H9 (cell line): ENCODE measurements around the gene CD59. TPM values are rescaled to one million over a fixed set of nuclear protein-coding genes. Genes with fewer than 3 reads are reported as not detected.

ENCODE experiments used
- DNase-seq: peaks from one replicate; pipeline ENCODE4 v3.0.0-alpha.2; 2017
- H2AFZ ChIP-seq: one replicate; pipeline ENCODE4 v1.6.1; 2013; ENCODE audit warnings: mild to moderate bottlenecking, low read length, control low read depth, moderate library complexity
- H2AK5ac ChIP-seq: 2 replicates; pipeline ENCODE4 v1.6.1; 2013; ENCODE audit warnings: low read length, control low read depth, mixed read lengths; ENCODE audit not compliant: insufficient read length
- H2BK120ac ChIP-seq: one replicate; pipeline ENCODE4 v1.6.1; 2013; ENCODE audit warnings: low read depth, mild to moderate bottlenecking, low read length, control low read depth, inconsistent platforms; ENCODE audit not compliant: poor library complexity, severe bottlenecking
- H2BK12ac ChIP-seq: 2 replicates; pipeline ENCODE4 v1.6.1; 2013; ENCODE audit warnings: low read length, control low read depth, mixed read lengths, low read depth; ENCODE audit not compliant: insufficient read length
- H2BK15ac ChIP-seq: 2 replicates; pipeline ENCODE4 v1.6.1; 2013; ENCODE audit warnings: low read depth, low read length, control low read depth
- H2BK20ac ChIP-seq: one replicate; pipeline ENCODE4 v1.6.1; 2013; ENCODE audit warnings: low read depth, mild to moderate bottlenecking, low read length, control low read depth, inconsistent platforms; ENCODE audit not compliant: poor library complexity, severe bottlenecking
- H2BK5ac ChIP-seq: 2 replicates; pipeline ENCODE4 v1.6.1; 2013; ENCODE audit warnings: low read length, control low read depth, mixed read lengths; ENCODE audit not compliant: insufficient read length
- H3K14ac ChIP-seq: 2 replicates; pipeline ENCODE4 v1.6.1; 2013; ENCODE audit warnings: low read length, control low read depth; ENCODE audit not compliant: insufficient read depth
- H3K18ac ChIP-seq: 2 replicates; pipeline ENCODE4 v1.6.1; 2013; ENCODE audit warnings: low read depth, mild to moderate bottlenecking, mixed read lengths, low read length, control low read depth; ENCODE audit not compliant: insufficient read length
- H3K23ac ChIP-seq: 2 replicates; pipeline ENCODE4 v1.6.1; 2013; ENCODE audit warnings: low read length, control low read depth, mixed read lengths, low read depth; ENCODE audit not compliant: insufficient read length
- H3K23me2 ChIP-seq: 2 replicates; pipeline ENCODE4 v1.6.1; 2013; ENCODE audit warnings: low read depth, mild to moderate bottlenecking, mixed read lengths, low read length, control low read depth; ENCODE audit not compliant: insufficient read length, poor library complexity, severe bottlenecking
- H3K27ac ChIP-seq: 2 replicates; pipeline ENCODE4 v1.5.1; 2013; ENCODE audit warnings: low read length, control low read depth, mixed read lengths, low read depth; ENCODE audit not compliant: insufficient read length
- H3K27me3 ChIP-seq: 2 replicates; pipeline ENCODE4 v1.6.1; 2013; ENCODE audit warnings: low read length, control low read depth, inconsistent platforms; ENCODE audit not compliant: insufficient read depth
- H3K4ac ChIP-seq: 2 replicates; pipeline ENCODE4 v1.6.1; 2013; ENCODE audit warnings: low read depth, mild to moderate bottlenecking, control low read depth, inconsistent platforms, low read length, moderate library complexity
- H3K4me1 ChIP-seq: 2 replicates; pipeline ENCODE4 v1.6.1; 2013; ENCODE audit warnings: low read length, control low read depth, inconsistent platforms; ENCODE audit not compliant: insufficient read depth
- H3K4me2 ChIP-seq: 2 replicates; pipeline ENCODE4 v1.6.1; 2013; ENCODE audit warnings: low read length, control low read depth, mixed read lengths; ENCODE audit not compliant: insufficient read length, insufficient read depth
- H3K56ac ChIP-seq: 2 replicates; pipeline ENCODE4 v1.6.1; 2013; ENCODE audit warnings: low read depth, mild to moderate bottlenecking, mixed read lengths, low read length, control low read depth; ENCODE audit not compliant: insufficient read length
- H3K79me1 ChIP-seq: 2 replicates; pipeline ENCODE4 v1.6.1; 2013; ENCODE audit warnings: low read depth, mild to moderate bottlenecking, moderate library complexity, low read length, control low read depth, inconsistent platforms; ENCODE audit not compliant: insufficient read depth, poor library complexity, severe bottlenecking
- H3K79me2 ChIP-seq: 2 replicates; pipeline ENCODE4 v1.6.1; 2013; ENCODE audit warnings: low read length, control low read depth, inconsistent platforms; ENCODE audit not compliant: insufficient read depth
- H3K9ac ChIP-seq: 2 replicates; pipeline ENCODE4 v1.6.1; 2013; ENCODE audit warnings: low read length, control low read depth, mixed read lengths; ENCODE audit not compliant: insufficient read length; ENCODE audit errors: extremely low read depth
- H3K9me3 ChIP-seq: one replicate; pipeline ENCODE4 v1.6.1; 2013; ENCODE audit warnings: low read depth, low read length, inconsistent platforms; ENCODE audit not compliant: control insufficient read depth
- H3T11ph ChIP-seq: one replicate; pipeline ENCODE4 v1.6.1; 2013; ENCODE audit warnings: mild to moderate bottlenecking, low read length, control low read depth, inconsistent platforms
- H4K20me1 ChIP-seq: one replicate; pipeline ENCODE4 v1.6.1; 2013; ENCODE audit not compliant: control insufficient read depth, insufficient read length, insufficient read depth
- H4K5ac ChIP-seq: 2 replicates; pipeline ENCODE4 v1.6.1; 2013; ENCODE audit warnings: low read depth, mild to moderate bottlenecking, mixed read lengths, low read length, control low read depth; ENCODE audit not compliant: insufficient read length
- H4K8ac ChIP-seq: replicated peaks from 2 replicates; pipeline ENCODE4 v1.6.1; 2013; ENCODE audit warnings: low read length, control low read depth, mixed read lengths, low read depth; ENCODE audit not compliant: insufficient read length
- H4K91ac ChIP-seq: 2 replicates; pipeline ENCODE4 v1.6.1; 2013; ENCODE audit warnings: low read depth, mild to moderate bottlenecking, moderate library complexity, mixed read lengths, low read length, control low read depth; ENCODE audit not compliant: insufficient read length
- H3K27ac Mint-ChIP-seq, 3 experiments: 2 replicates in 2 of 3; 3 replicates in 1 of 3; pipeline ENCODE4 v1.8.0; 2020 to 2021; ENCODE audit warnings: mixed read lengths in 3 of 3, mild to moderate bottlenecking in 1 of 3, moderate library complexity in 1 of 3
- H3K27me3 Mint-ChIP-seq: 2 replicates; pipeline ENCODE4 v1.8.0; 2021; ENCODE audit warnings: low read depth, mild to moderate bottlenecking, moderate library complexity, mixed read lengths
- H3K36me3 Mint-ChIP-seq, 3 experiments: 2 replicates in 2 of 3; 3 replicates in 1 of 3; pipeline ENCODE4 v1.8.0; 2020 to 2021; ENCODE audit warnings: low read depth in 3 of 3, mixed read lengths in 3 of 3; ENCODE audit not compliant: insufficient read depth in 1 of 3
- H3K4me1 Mint-ChIP-seq, 2 experiments: 2 replicates each; pipeline ENCODE4 v1.8.0; 2020; ENCODE audit warnings: mixed read lengths in 2 of 2
- H3K4me3 Mint-ChIP-seq, 2 experiments: 2 replicates in 1 of 2; 3 replicates in 1 of 2; pipeline ENCODE4 v1.8.0; 2020 to 2021; ENCODE audit warnings: mild to moderate bottlenecking in 2 of 2, mixed read lengths in 2 of 2, moderate library complexity in 1 of 2
- H3K9me3 Mint-ChIP-seq, 2 experiments: 2 replicates in 1 of 2; 3 replicates in 1 of 2; pipeline ENCODE4 v1.8.0; 2020; ENCODE audit warnings: mild to moderate bottlenecking in 2 of 2, mixed read lengths in 2 of 2, moderate library complexity in 1 of 2
- WGBS: extraction: QIAGEN DNeasy Blood & Tissue Kit; methylation state at CpG from one replicate; pipeline ENCODE4 v1.1.7; 2013; ENCODE audit warnings: missing lambda C conversion rate, low lambda C conversion rate, mixed read lengths; ENCODE audit not compliant: insufficient read length; ENCODE audit errors: extremely low coverage; 5-methylcytosine and 5-hydroxymethylcytosine counted together
- total RNA-seq: library from RNA; stranded (reverse); gene quantifications from 2 replicates; pipeline ENCODE4 v1.2.1, GENCODE V29; 2021
- TF ChIP-seq, protein P1 (sequence below): fragments of 200-600 bp; sonication (generic); conservative IDR thresholded peaks from 3 replicates; pipeline ENCODE4 v1.8.0; 2021; ENCODE audit warnings: antibody characterized with exemption, mild to moderate bottlenecking

CD59 gene
- total RNA-seq, 1 experiment from 2014 or later, result 91.5 TPM

DNA sequence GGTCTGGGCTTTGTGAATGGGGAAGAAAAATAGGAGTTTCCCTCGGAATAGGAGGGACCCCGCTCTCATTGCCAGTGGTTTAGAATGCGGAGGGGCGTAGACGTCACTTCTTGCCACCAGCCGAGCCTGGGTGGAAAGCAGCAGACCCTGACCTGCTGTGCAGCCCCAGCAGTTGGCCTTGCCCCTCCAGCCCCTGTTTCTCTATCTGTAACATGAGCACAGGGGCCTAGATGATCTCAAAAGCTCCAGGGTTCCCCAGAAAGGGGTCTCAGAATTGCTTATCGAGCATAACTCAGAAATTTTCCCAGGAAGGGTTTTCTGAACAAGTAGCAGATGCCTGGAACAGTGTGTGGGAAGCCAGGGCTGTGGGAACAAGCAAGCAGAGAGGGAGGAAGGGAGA lies 79.5 kb downstream of the CD59 start:
- no peak overlapping the region for H3T11ph ChIP-seq
- no peak overlapping the region for H3K9ac ChIP-seq
- H2AFZ ChIP-seq, result no peak overlapping the region
- H4K20me1 ChIP-seq, result no peaks in the 10 kb centered on the region
- peaks cover 14 to 15% of the 10 kb centered on the region in 2 experiments for H3K4me1 Mint-ChIP-seq
- no peak for DNase-seq
- no peak overlapping the region for H2BK15ac ChIP-seq
- no peak overlapping the region for H3K18ac ChIP-seq
- H3K79me2 ChIP-seq, result no peaks in the 10 kb centered on the region
- H3K4me3 Mint-ChIP-seq, result no peak overlapping the region
- H4K8ac ChIP-seq, result no peak overlapping the region
- no peaks in the 10 kb centered on the region for H3K27me3 Mint-ChIP-seq
- no peak overlapping the region for H4K91ac ChIP-seq
- H4K5ac ChIP-seq, result no peak overlapping the region
- no peak overlapping the region for H3K4ac ChIP-seq
- H3K27me3 ChIP-seq, result no peaks in the 10 kb centered on the region
- H3K4me2 ChIP-seq, result no peak overlapping the region
- no peak overlapping the region; the same call in 1 of the 2 replicates for H3K14ac ChIP-seq
- no peaks in the 10 kb centered on the region for H3K79me1 ChIP-seq
- no peak overlapping the region for H3K23ac ChIP-seq
- H3K36me3 Mint-ChIP-seq, result no peaks in the 10 kb centered on the region
- no peak overlapping the region for H3K27ac ChIP-seq
- H3K56ac ChIP-seq, result no peak overlapping the region
- peaks cover 2% of the 10 kb centered on the region; the same call in 1 of the 2 replicates for H3K4me1 ChIP-seq
- H3K27ac Mint-ChIP-seq, result no peak overlapping the region
- no peaks in the 10 kb centered on the region for H3K9me3 ChIP-seq
- H2AK5ac ChIP-seq, result no peak overlapping the region
- no peak overlapping the region for H2BK120ac ChIP-seq
- 0 out of 5 replicates have a peak, but pooled peaks cover 0 to 4% of the 10 kb centered on the region in 2 experiments for H3K9me3 Mint-ChIP-seq
- no peak overlapping the region for H2BK5ac ChIP-seq
- no peak overlapping the region for H2BK20ac ChIP-seq
- H2BK12ac ChIP-seq, result no peak overlapping the region
- H3K23me2 ChIP-seq, result no peaks in the 10 kb centered on the region
- no CpG with 5 or more reads among the region's 7 CpGs for WGBS
- TF ChIP-seq, protein P1, sequence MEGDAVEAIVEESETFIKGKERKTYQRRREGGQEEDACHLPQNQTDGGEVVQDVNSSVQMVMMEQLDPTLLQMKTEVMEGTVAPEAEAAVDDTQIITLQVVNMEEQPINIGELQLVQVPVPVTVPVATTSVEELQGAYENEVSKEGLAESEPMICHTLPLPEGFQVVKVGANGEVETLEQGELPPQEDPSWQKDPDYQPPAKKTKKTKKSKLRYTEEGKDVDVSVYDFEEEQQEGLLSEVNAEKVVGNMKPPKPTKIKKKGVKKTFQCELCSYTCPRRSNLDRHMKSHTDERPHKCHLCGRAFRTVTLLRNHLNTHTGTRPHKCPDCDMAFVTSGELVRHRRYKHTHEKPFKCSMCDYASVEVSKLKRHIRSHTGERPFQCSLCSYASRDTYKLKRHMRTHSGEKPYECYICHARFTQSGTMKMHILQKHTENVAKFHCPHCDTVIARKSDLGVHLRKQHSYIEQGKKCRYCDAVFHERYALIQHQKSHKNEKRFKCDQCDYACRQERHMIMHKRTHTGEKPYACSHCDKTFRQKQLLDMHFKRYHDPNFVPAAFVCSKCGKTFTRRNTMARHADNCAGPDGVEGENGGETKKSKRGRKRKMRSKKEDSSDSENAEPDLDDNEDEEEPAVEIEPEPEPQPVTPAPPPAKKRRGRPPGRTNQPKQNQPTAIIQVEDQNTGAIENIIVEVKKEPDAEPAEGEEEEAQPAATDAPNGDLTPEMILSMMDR, result no peak
